DND-41 (cell line): ENCODE data around the gene C3orf18.
A peak's percentile ranks its signal among the peaks of the same experiment; 100 is the strongest.

Experiments used
- ATAC-seq: fragments of 200-7000 bp; cut with Tn5 transposase; 3 replicates; pipeline ENCODE4 v1.9.1; 2021; ENCODE audit warnings: low read depth; ENCODE audit not compliant: insufficient read depth
- DNase-seq: peaks from one replicate; pipeline ENCODE4 v3.0.0-alpha.2; 2020
- H2AFZ ChIP-seq: 2 replicates; pipeline ENCODE4 v1.6.0; 2012; ENCODE audit warnings: low read depth, low read length
- H3K27ac ChIP-seq: 2 replicates; pipeline ENCODE4 v1.5.1; 2012; ENCODE audit warnings: low read length, inconsistent platforms
- H3K27me3 ChIP-seq: fragments of 200-600 bp; sonication (generic); 2 replicates; pipeline ENCODE4 v1.6.0; 2012; ENCODE audit warnings: low read length, mild to moderate bottlenecking, inconsistent platforms; ENCODE audit not compliant: insufficient read depth, poor library complexity
- H3K36me3 ChIP-seq: 2 replicates; pipeline ENCODE4 v1.5.1; 2012; ENCODE audit warnings: low read length, inconsistent platforms; ENCODE audit not compliant: insufficient read depth
- H3K4me1 ChIP-seq: 2 replicates; pipeline ENCODE4 v1.5.1; 2012; ENCODE audit warnings: mild to moderate bottlenecking, low read length; ENCODE audit not compliant: insufficient read depth
- H3K4me2 ChIP-seq: 2 replicates; pipeline ENCODE4 v1.6.0; 2012; ENCODE audit warnings: mild to moderate bottlenecking, moderate library complexity, low read length, inconsistent platforms; ENCODE audit not compliant: insufficient read depth
- H3K4me3 ChIP-seq, 2 experiments: fragments of 200-600 bp in 1 of 2; shearing (Covaris generic) in 1 of 2; 2 replicates each; pipeline ENCODE4 v1.5.1; 2012 to 2016; ENCODE audit warnings: inconsistent platforms in 2 of 2, low read length in 2 of 2, mild to moderate bottlenecking in 2 of 2, low read depth in 1 of 2, moderate library complexity in 1 of 2
- H3K79me2 ChIP-seq: 2 replicates; pipeline ENCODE4 v1.6.0; 2012; ENCODE audit warnings: low read length, inconsistent platforms; ENCODE audit not compliant: insufficient read depth
- H3K9ac ChIP-seq: 2 replicates; pipeline ENCODE4 v1.6.0; 2012; ENCODE audit warnings: low read depth, mild to moderate bottlenecking, inconsistent platforms, low read length, moderate library complexity
- H3K9me3 ChIP-seq: 2 replicates; pipeline ENCODE4 v1.5.1; 2012; ENCODE audit warnings: low read length, moderate library complexity, mild to moderate bottlenecking, inconsistent platforms; ENCODE audit not compliant: insufficient read depth, severe bottlenecking
- H4K20me1 ChIP-seq: 2 replicates; pipeline ENCODE4 v1.6.0; 2012; ENCODE audit warnings: low read length; ENCODE audit not compliant: insufficient read depth
- EZH2 ChIP-seq: IDR thresholded peaks from 3 replicates; pipeline ENCODE4 v1.6.1; 2012; ENCODE audit warnings: borderline replicate concordance, low read depth, mild to moderate bottlenecking, moderate library complexity, low read length, inconsistent platforms; ENCODE audit not compliant: severe bottlenecking
- TF ChIP-seq, protein P1 (sequence below): IDR thresholded peaks from 2 replicates; pipeline ENCODE4 v1.5.1; 2012; ENCODE audit warnings: borderline replicate concordance, low read length, moderate library complexity, mild to moderate bottlenecking; ENCODE audit not compliant: poor library complexity, severe bottlenecking; ENCODE audit errors: extremely low read depth

C3orf18 gene

DNA sequence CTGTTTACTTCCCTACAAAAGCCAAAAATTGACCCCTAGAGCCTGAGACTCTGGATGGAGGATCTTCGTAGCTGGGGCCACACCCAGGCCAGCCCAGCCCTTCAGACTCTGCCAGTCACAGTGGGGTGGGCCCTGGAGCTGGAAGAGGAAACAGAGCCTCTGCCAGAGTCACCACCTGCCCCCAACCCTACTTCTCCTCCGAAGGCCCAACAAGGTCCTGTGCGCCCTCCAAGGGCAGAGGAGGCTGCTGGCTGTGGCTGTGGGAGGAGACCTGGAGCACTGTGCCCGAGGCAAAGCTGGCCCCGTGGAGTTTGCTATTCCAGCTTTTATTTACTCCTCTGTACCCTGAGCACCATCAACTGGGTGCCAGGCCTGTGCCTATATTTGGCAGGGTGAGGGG lies 25.0 kb upstream of the C3orf18 start:
- Histone ChIP-seq H3K4me3 (peak overlapping the region in 1 of 2 experiments; percentile 3; a peak in 1 of 4 replicates), H3K9me3 (no peaks in the 10 kb centered on the region), H3K9ac (peak overlapping the region; percentile 53), H3K79me2 (peaks cover 57% of the 10 kb centered on the region), H3K36me3 (no peaks in the 10 kb centered on the region), H3K27me3 (no peaks in the 10 kb centered on the region), H2AFZ (no peak overlapping the region), H4K20me1 (no peaks in the 10 kb centered on the region), H3K27ac (peak overlapping the region; percentile 94), H3K4me1 (peaks cover 94% of the 10 kb centered on the region), H3K4me2 (peak overlapping the region; percentile 31)
- ATAC-seq, result peak; percentile 51
- peak; percentile 83 for DNase-seq
- TF ChIP-seq, protein P1, sequence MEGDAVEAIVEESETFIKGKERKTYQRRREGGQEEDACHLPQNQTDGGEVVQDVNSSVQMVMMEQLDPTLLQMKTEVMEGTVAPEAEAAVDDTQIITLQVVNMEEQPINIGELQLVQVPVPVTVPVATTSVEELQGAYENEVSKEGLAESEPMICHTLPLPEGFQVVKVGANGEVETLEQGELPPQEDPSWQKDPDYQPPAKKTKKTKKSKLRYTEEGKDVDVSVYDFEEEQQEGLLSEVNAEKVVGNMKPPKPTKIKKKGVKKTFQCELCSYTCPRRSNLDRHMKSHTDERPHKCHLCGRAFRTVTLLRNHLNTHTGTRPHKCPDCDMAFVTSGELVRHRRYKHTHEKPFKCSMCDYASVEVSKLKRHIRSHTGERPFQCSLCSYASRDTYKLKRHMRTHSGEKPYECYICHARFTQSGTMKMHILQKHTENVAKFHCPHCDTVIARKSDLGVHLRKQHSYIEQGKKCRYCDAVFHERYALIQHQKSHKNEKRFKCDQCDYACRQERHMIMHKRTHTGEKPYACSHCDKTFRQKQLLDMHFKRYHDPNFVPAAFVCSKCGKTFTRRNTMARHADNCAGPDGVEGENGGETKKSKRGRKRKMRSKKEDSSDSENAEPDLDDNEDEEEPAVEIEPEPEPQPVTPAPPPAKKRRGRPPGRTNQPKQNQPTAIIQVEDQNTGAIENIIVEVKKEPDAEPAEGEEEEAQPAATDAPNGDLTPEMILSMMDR, result peak; percentile 16
- no peak for TF ChIP-seq EZH2

DNA sequence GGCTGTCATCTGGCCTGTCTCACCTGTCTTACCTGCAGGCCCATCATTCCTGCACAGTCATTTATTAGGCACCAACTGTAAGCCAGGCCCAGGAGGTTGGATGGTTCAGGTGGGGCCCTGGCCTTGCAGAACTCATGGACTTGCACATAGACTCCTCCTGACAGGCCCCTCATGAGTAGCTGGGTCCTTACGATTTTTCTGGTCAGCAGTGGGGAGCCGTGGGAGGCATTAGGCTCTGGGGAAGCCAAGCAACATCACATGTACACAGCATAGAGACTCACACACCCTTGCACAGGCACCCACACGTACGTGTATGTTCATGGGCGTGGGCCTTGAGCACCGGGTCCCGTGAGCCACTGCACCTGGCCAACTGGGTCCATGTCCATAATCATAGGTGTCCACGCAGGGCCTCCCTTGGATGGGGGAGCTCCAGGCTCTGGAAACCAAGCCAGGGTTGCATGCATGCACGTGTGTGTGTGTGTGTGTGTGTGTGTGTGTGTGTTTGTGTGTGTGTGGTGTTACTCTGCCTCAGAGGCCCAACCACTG lies 23.7 kb upstream of the C3orf18 start:
- Histone ChIP-seq H2AFZ (no peak overlapping the region), H3K27ac (peak overlapping the region; percentile 94), H3K9ac (peak overlapping the region; percentile 53), H3K4me1 (peaks cover 99% of the 10 kb centered on the region), H3K27me3 (no peaks in the 10 kb centered on the region), H3K79me2 (peaks cover 60% of the 10 kb centered on the region), H3K36me3 (peaks cover 10% of the 10 kb centered on the region; the same call in 1 of the 2 replicates), H4K20me1 (no peaks in the 10 kb centered on the region), H3K4me2 (peak overlapping the region; percentile 55), H3K4me3 (peak overlapping the region in 1 of 2 experiments; percentile 34; a peak in 1 of 4 replicates), H3K9me3 (no peaks in the 10 kb centered on the region)
- ATAC-seq (peak; percentile 2; the same call in 2 of the 3 replicates), DNase-seq (peak; percentile 52)
- TF ChIP-seq, protein P1, result no peak
- TF ChIP-seq EZH2, result no peak

DNA sequence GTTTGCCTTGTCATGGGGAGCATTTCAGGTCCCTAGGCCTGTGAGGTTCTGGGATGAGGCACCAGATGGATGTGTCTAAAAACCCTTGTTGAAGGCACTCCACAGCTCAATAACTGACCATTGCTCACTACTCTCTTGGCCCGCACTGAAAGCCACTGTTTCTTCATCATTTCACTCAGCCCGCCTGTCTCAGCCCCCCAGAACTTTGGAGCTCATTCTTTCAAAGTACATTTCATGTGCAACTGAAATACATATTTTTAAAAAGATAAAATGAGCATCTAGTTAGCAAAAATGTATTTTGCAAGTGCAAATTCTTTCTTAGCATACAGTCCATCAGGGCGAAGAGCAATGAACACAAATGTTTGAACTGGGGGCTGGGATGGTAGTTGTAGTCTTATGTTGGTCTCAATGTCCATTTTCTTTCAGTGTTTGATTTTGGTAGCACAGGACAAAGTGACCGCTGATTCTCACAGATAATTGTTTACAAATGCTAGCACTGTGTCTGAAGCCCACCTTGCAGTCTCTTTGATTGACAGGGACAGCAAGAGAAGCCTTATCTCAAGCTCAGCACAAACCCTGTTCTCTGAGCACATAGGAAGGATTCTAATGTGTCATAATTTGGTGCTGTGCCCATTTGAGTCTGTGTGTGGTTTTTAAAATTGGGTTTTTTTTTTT lies 21.3 kb upstream of the C3orf18 start:
- Histone ChIP-seq H4K20me1 (no peaks in the 10 kb centered on the region), H3K27me3 (no peaks in the 10 kb centered on the region), H3K4me1 (peaks cover 96% of the 10 kb centered on the region), H3K4me2 (no peak overlapping the region), H3K9me3 (no peaks in the 10 kb centered on the region), H3K79me2 (peaks cover 51% of the 10 kb centered on the region), H3K9ac (peak overlapping the region; percentile 53), H3K4me3 (no peak overlapping the region), H3K27ac (peak overlapping the region; percentile 96), H3K36me3 (peaks cover 33% of the 10 kb centered on the region), H2AFZ (no peak overlapping the region)
- no peak for TF ChIP-seq EZH2
- TF ChIP-seq, protein P1, result no peak
- ATAC-seq (no peak), DNase-seq (no peak)
